WERI-Rb-1 (cell line): ENCODE data around the gene SEC61B.

Source experiments
- DNase-seq: peaks from one replicate; pipeline ENCODE4 v3.0.0-alpha.2; 2020
- H3K27ac ChIP-seq: fragments of 250-450 bp; sonication (Bioruptor Pico); 2 replicates; pipeline ENCODE4 v1.5.1; 2020; ENCODE audit warnings: mild to moderate bottlenecking, moderate library complexity
- H3K27me3 ChIP-seq: fragments of 250-450 bp; sonication (Bioruptor Pico); 2 replicates; pipeline ENCODE4 v1.5.1; 2021; ENCODE audit warnings: mild to moderate bottlenecking, low read depth, moderate library complexity; ENCODE audit not compliant: insufficient read depth, severe bottlenecking
- H3K36me3 ChIP-seq: fragments of 250-450 bp; sonication (Bioruptor Pico); 2 replicates; pipeline ENCODE4 v1.5.1; 2020; ENCODE audit warnings: mild to moderate bottlenecking, moderate library complexity
- H3K4me3 ChIP-seq: 2 replicates; pipeline ENCODE4 v1.5.1; 2011; ENCODE audit warnings: low read depth, mild to moderate bottlenecking, control low read depth, low read length
- H3K9me3 ChIP-seq: fragments of 250-450 bp; sonication (Bioruptor Pico); 2 replicates; pipeline ENCODE4 v1.5.1; 2021; ENCODE audit warnings: mild to moderate bottlenecking, moderate library complexity; ENCODE audit not compliant: severe bottlenecking
- TF ChIP-seq, protein P1 (sequence below): IDR thresholded peaks from 2 replicates; pipeline ENCODE4 v1.5.1; 2011; ENCODE audit warnings: low read depth, mild to moderate bottlenecking, control low read depth, inconsistent platforms, low read length

The SEC61B gene

DNA sequence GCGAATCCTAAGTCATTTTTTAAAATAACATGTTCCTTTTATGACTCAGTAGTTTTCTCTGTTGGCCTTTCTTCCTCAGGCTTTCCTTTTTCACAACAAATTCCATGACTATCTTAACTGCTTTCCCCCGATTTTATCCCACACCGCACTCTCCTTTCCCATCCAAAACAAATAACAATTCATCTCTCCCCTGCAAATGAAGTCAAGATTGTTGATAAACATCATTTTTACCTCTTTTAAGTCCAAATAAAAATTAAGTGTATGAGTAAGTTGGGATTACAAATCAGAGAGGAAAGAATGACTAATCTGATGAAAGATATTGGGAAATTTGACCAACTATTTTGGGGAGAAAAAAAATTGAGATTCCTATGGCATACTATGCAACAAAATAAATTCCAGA is 47.3 kb downstream of the SEC61B start:
- H3K27me3 ChIP-seq = no peaks in the 10 kb centered on the region
- H3K27ac ChIP-seq = no peak overlapping the region
- H3K36me3 ChIP-seq = no peaks in the 10 kb centered on the region
- H3K9me3 ChIP-seq = no peaks in the 10 kb centered on the region
- no peak overlapping the region for H3K4me3 ChIP-seq
- TF ChIP-seq, protein P1, sequence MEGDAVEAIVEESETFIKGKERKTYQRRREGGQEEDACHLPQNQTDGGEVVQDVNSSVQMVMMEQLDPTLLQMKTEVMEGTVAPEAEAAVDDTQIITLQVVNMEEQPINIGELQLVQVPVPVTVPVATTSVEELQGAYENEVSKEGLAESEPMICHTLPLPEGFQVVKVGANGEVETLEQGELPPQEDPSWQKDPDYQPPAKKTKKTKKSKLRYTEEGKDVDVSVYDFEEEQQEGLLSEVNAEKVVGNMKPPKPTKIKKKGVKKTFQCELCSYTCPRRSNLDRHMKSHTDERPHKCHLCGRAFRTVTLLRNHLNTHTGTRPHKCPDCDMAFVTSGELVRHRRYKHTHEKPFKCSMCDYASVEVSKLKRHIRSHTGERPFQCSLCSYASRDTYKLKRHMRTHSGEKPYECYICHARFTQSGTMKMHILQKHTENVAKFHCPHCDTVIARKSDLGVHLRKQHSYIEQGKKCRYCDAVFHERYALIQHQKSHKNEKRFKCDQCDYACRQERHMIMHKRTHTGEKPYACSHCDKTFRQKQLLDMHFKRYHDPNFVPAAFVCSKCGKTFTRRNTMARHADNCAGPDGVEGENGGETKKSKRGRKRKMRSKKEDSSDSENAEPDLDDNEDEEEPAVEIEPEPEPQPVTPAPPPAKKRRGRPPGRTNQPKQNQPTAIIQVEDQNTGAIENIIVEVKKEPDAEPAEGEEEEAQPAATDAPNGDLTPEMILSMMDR = no peak
- no peak for DNase-seq

DNA sequence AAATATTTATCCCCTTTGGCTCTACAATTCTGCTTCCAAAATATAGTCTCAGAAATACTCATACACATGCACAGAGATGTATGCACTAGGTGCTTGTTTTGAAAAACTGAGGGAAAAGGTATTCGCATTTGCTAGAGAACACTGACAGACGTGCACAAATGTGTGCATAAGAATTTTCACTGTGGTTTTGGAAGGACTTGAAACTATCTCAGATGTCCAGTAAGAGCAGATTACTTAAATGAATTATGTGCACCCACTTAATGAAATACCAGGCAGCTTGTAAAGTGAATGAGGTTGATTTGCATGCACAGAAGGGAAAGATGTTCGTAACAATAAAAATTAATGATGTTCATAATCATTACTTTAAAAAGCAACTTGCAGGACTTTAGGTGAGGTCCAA is 48.4 kb downstream of the SEC61B start:
- no peaks in the 10 kb centered on the region for H3K36me3 ChIP-seq
- no peak for DNase-seq
- TF ChIP-seq, protein P1 = no peak
- H3K9me3 ChIP-seq = no peaks in the 10 kb centered on the region
- H3K4me3 ChIP-seq = no peak overlapping the region
- H3K27me3 ChIP-seq = no peaks in the 10 kb centered on the region
- no peak overlapping the region for H3K27ac ChIP-seq

DNA sequence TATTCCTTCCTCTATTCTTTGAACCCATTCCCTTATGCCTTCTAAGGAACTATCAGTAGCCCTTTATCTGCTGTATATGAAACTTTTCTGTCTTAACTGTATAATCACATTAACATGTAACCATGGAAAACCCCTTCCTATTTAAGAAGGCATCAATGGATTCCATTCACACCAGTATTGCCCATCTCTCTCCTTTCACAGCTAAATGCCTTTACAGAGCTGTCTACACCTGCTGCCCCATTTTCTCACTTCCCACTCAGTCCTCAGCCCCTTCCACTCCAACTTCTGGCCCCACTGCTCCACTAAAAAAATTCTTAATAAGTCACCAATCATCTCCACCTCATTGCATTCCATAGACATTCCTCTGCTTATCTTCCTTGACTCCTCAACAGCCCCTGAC is 50.8 kb downstream of the SEC61B start:
- Histone ChIP-seq H3K27ac (no peak overlapping the region), H3K4me3 (no peak overlapping the region), H3K36me3 (no peaks in the 10 kb centered on the region), H3K9me3 (no peaks in the 10 kb centered on the region), H3K27me3 (no peaks in the 10 kb centered on the region)
- TF ChIP-seq, protein P1 = no peak
- no peak for DNase-seq

DNA sequence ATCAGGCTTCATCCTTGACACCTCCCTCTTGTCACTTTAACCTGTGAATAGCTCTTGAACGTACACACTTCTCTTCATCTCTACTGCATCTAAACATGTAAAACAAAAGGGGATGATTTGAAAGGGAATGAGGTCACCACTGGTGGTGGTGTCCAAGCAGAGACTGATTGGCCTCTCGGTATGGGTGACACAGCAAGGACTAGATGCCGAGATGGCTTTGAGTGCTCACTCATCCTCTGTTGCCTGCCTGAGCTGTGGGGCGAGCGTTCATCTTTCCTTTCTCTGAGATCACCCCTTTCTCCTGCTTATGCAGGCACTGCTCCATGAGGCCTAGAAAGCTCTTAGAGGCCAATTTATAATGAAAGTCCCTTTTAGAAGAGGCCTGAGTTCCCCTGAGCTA is 51.9 kb downstream of the SEC61B start:
- TF ChIP-seq, protein P1 = no peak
- no peak overlapping the region for H3K27ac ChIP-seq
- H3K4me3 ChIP-seq = no peak overlapping the region
- no peaks in the 10 kb centered on the region for H3K36me3 ChIP-seq
- DNase-seq = no peak
- no peaks in the 10 kb centered on the region for H3K9me3 ChIP-seq
- H3K27me3 ChIP-seq = no peaks in the 10 kb centered on the region

DNA sequence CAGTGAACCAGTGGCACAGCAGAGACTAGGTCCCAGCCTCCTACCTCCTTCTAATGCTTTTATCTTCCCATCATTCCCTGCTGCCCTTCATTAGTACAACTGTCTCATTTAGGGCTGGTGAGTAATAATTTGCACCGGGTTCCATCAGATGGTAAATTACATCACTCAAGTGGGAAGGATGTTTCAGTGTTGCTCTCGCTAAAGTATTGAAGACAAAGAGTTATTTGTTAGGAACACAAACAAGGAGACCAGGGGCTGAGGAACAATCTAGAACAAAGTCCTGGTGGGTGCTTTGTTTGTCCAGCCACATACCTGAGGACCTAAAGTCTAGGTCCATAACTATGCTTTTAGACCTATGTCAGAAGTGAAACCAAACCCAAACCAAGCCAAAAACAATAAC is 52.4 kb downstream of the SEC61B start:
- H3K27me3 ChIP-seq = no peaks in the 10 kb centered on the region
- H3K36me3 ChIP-seq = no peaks in the 10 kb centered on the region
- DNase-seq = no peak
- no peak overlapping the region for H3K27ac ChIP-seq
- H3K4me3 ChIP-seq = no peak overlapping the region
- TF ChIP-seq, protein P1 = no peak
- H3K9me3 ChIP-seq = no peaks in the 10 kb centered on the region
